ENCODE results near the gene CTXND1. TPM values are rescaled to one million over a fixed set of nuclear protein-coding genes. Genes with fewer than 3 reads are reported as not detected.

CTXND1 gene
- total RNA-seq, 4 donors from 2014 or later = 0.07 to 0.09 TPM; not detected in 2

GRCh38 chr15:80207887-80208286, 44.1 kb downstream of the CTXND1 start:
- no peak for TF ChIP-seq POLR2A (IDR thresholded peaks at IDR 0.05)
- no peak for TF ChIP-seq CTCF (IDR thresholded peaks at IDR 0.05)
- no peaks in the 10 kb centered on the region for H3K36me3 ChIP-seq
- no peaks in the 10 kb centered on the region for H3K4me1 ChIP-seq
- no peaks in the 10 kb centered on the region for H3K9me3 ChIP-seq
- H3K27me3 ChIP-seq = no peaks in the 10 kb centered on the region
- intact Hi-C loops (cut with DNase I; ENCODE audit: low total_unique reads) = no loop called here
- no peak overlapping the region for H3K4me3 ChIP-seq
- H3K27ac ChIP-seq = no peak overlapping the region
- DNase-seq = no peak

- Histone ChIP-seq H3K4me3 (no peak overlapping the region), H3K27ac (no peak overlapping the region), H3K36me3 (no peaks in the 10 kb centered on the region), H3K9me3 (no peaks in the 10 kb centered on the region), H3K27me3 (no peaks in the 10 kb centered on the region), H3K4me1 (no peaks in the 10 kb centered on the region)
- intact Hi-C loops (cut with DNase I; ENCODE audit: low total_unique reads) = no loop called here
- TF ChIP-seq CTCF (IDR thresholded peaks at IDR 0.05) = no peak
- no peak for TF ChIP-seq POLR2A (IDR thresholded peaks at IDR 0.05)
- no peak for DNase-seq
These were observed 47.8 kb downstream of the CTXND1 start for GRCh38 chr15:80204231-80204630.

GRCh38 chr15:80203361-80203885, 48.6 kb downstream of the CTXND1 start:
- Histone ChIP-seq H3K4me3 (no peak overlapping the region), H3K27ac (no peak overlapping the region), H3K9me3 (no peaks in the 10 kb centered on the region), H3K36me3 (no peaks in the 10 kb centered on the region), H3K4me1 (no peaks in the 10 kb centered on the region), H3K27me3 (no peaks in the 10 kb centered on the region)
- TF ChIP-seq POLR2A (IDR thresholded peaks at IDR 0.05) (no peak), CTCF (IDR thresholded peaks at IDR 0.05) (no peak)
- intact Hi-C loops (cut with DNase I; ENCODE audit: low total_unique reads) = no loop called here
- DNase-seq = no peak

- Histone ChIP-seq H3K36me3 (no peaks in the 10 kb centered on the region), H3K4me1 (no peaks in the 10 kb centered on the region), H3K27me3 (no peaks in the 10 kb centered on the region), H3K4me3 (no peak overlapping the region), H3K9me3 (no peaks in the 10 kb centered on the region), H3K27ac (no peak overlapping the region)
- intact Hi-C loops (cut with DNase I; ENCODE audit: low total_unique reads) = no loop called here
- TF ChIP-seq CTCF (IDR thresholded peaks at IDR 0.05) = no peak
- TF ChIP-seq POLR2A (IDR thresholded peaks at IDR 0.05) = no peak
- DNase-seq = no peak
These were observed 49.2 kb downstream of the CTXND1 start for GRCh38 chr15:80202641-80203360.

- Histone ChIP-seq H3K36me3 (no peaks in the 10 kb centered on the region), H3K27me3 (no peaks in the 10 kb centered on the region), H3K9me3 (no peaks in the 10 kb centered on the region), H3K4me3 (no peak overlapping the region), H3K27ac (no peak overlapping the region), H3K4me1 (no peaks in the 10 kb centered on the region)
- intact Hi-C loops (cut with DNase I; ENCODE audit: low total_unique reads) = no loop called here
- no peak for DNase-seq
- TF ChIP-seq POLR2A (IDR thresholded peaks at IDR 0.05) (no peak), CTCF (IDR thresholded peaks at IDR 0.05) (no peak)
These were observed 50.0 kb downstream of the CTXND1 start for GRCh38 chr15:80202016-80202315.

Measured in uterus (tissue), 4 donors.